ENCODE data around the gene NHSL2.
"Not testable (repeated sequence)": the region's sequence is repeated elsewhere in the genome, so short reads cannot be mapped to it uniquely, and the experiment has no call there.

Gene NHSL2

GRCh38 chrX:71910643-71910985 lies at the start of gene NHSL2:
Gene NHSL2 (plus strand): TSS chrX:71910845.
- DNase-seq (ENCODE audit: low spot score): no peak

GRCh38 chrX:71867680-71868079 lies 43.0 kb upstream of the NHSL2 start:
- no peak for DNase-seq (ENCODE audit: low spot score)

DNA sequence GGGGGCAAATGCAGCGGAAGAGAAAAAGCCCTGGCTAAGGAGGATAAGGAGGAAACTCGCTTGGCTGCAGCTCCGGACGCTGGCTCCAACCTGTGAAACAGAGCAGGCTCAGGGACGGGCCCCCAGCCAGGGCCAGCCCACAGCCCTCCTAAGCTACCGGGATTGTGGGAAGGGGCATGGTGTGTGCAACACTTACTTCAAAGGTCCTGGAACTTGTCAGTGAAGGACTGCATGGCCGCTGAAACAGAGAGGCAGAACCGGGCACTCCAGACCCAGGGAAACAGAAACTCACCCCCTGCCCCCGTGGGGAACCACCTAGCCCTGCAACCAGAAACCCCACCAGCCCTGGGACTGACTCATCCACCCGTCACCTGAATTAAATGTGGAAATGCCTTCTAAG lies 41.1 kb upstream of the NHSL2 start:
- DNase-seq (ENCODE audit: low spot score): not testable (repeated sequence)

GRCh38 chrX:71870208-71871098 lies 40.2 kb upstream of the NHSL2 start:
- DNase-seq (ENCODE audit: low spot score): no peak

DNA sequence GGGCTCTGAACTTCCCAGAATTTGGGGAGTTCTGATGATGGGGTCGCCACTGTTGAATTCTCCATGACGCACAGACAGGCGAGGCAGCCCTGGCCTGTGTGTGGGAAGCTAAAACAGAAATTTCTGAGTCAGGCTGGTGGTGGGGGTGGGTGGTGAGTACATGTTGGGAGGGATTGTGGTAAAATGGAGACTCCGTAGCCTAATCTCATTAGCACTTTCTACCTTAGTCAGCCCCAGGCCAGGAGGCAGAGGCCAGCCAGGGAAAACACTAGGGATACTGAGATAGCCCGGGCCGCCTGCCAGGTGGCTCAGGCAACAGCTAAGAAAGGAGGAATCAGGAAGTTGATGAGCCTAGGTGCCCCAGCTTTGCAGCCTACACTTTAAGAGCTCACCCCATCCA lies 39.3 kb upstream of the NHSL2 start:
- no peak for DNase-seq (ENCODE audit: low spot score)

DNA sequence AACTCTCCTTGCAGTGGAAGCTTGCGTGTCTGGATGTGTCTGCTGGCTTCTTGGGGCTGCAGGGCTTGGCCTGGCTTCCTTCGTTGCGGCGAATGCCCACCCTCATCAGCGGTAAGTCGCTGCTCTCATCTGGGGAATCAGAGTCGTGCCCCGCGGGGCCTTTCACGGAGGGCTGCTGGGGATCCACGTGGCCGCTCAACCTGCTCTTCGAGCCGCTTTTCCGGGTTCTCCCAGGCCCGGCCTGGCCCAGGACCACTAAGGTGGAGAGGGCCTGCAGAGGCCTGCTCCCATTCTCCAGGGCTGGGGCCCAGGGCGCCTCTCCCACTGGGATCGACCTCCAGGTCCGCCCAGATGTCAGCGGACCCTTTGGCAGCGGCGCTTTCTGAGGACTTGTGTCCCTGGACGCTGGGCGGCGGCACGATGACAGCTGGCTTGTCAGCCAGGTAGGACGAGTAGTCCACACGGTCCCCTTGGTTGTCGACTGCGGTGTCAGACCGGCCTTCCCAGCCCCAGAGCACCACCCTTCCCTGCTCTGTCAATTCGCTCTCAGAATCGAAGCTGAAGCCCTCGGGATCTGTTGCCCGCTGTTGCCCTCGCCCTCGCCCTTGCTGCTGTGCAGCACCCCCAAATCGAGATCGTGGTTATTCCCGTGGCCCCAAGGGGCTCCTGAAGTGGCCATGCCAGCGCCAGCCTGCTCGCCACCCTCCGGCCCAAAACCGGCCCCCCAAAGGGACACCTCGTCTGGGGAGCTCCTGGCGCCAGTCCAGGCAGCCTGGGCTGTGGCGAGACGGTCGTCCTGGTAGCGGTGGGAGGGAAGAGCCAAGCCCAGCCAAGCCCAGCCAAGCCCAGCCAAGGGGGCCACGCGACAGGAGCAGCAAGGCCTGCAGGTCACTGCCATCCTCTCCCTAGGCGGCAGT lies 37.8 kb upstream of the NHSL2 start:
- DNase-seq (ENCODE audit: low spot score): no peak

DNA sequence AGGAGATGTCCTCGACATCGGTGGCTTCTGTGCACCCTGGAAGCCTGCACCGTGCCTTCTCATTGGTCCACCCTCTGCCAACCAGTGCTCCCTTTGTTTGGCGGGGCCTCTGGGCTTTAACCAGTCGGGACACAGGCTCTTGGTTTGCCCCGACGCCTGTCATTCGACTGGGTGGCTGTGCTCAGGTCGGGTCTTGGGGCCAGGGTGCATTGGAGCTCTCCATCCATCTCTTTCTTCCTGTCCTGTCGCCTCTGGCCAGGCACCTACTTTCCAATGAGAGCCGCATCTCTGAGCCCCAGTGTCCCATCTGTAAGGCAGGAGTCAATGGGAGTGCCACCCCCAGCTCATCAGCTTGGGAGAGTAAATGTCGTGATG lies 37.2 kb upstream of the NHSL2 start:
- no peak for DNase-seq (ENCODE audit: low spot score)

DNA sequence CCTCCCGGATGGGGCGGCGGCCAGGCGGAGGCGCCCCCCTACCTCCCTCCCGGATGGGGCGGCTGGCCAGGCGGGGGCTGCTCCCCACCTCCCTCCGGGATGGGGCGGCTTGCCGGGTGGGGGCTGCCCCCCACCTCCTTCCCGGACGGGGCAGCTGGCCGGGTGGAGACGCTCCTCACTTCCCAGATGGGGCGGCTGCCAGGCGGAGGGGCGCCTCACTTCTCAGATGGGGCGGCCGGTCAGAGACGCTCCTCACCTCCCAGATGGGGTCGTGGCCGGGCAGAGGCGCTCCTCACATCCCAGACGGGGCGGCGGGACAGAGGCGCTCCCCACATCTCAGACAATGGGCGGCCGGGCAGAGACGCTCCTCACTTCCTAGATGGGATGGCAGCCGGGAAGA lies 33.8 kb upstream of the NHSL2 start:
- DNase-seq (ENCODE audit: low spot score): not testable (repeated sequence)

- no peak for DNase-seq (ENCODE audit: low spot score)
These were observed 25.5 kb upstream of the NHSL2 start for GRCh38 chrX:71885099-71885498.

GRCh38 chrX:71895607-71896006 lies 15.0 kb upstream of the NHSL2 start:
- DNase-seq (ENCODE audit: low spot score): no peak

DNA sequence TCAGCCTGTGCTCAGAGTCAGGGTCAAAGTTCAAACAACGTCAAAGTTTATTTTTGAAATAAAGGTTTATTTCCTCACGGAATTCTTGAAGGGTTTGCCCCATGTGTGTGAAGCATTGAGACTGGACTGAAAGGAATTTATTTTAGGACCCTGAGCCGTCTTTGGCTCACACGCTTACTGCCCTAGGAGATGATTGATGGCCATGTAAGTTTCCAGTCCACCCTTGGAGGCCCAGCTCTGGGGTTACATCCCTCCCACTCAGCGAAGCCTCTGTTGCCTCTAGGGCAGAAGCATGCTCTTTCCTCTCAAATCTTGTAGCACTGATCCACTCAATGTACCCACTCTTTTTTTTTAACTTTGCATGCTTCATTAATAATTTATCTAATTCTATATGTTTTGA lies 4.5 kb upstream of the NHSL2 start:
- no peak for DNase-seq (ENCODE audit: low spot score)

DNA sequence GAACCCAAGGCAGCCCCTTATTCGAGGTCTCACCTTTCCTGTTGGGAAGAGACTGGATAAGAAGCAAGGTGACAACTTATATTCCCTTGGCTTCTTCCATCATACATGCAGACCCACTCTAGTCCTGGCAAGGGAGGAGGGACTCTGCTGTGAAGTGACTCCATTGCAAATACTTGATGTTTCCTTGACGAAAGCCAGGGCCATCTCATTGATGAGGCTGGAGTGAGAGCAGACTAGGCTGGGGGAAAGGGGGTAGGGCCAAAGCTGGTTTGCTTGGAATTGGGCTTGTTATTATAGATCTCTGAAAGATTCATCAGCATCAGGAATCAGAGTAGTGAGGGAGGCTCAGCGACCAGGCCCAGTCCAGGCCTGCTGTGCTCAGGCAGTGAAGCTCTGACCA lies 2.3 kb upstream of the NHSL2 start:
- no peak for DNase-seq (ENCODE audit: low spot score)

- no peak for DNase-seq (ENCODE audit: low spot score)
These were observed 689 bp upstream of the NHSL2 start for GRCh38 chrX:71909956-71910355.

DNA sequence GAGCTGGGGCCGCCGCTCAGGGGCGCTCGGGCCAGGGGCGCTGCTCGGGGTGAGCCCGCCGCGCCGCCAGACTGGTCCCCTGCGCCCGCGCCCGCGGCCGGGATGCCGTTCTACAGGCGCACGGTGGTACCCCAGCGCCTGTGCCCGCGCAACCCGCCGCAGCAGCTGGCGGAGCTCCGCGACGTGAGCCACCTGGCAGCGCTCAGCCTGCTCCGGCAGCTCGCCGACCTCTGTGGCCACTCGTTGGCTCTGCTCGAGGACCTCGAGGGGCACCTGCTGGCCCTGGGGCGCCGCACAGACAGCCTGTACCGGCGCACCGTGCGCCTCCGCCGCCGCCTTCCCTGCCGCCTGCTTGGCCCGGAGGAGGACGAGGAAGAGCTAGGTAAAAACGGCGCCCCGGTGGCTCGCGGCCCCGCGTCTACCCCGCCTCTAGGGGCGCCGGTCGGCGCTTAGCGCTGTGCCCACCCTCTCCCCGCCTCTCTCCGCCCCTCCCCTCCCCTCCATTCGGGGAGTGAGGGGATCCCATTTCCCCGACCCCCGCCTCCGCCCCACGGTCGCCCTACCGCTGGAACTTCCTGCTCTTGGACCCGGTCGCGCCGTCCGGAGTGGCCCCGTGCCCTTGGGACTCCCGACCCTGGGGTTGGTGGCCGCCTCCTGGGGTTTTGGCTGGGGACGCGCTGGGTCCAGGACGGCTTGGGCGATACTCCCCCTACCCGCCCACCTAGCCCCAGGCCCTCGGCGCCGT lies 513 bp downstream of the NHSL2 start:
- DNase-seq (ENCODE audit: low spot score): no peak

DNA sequence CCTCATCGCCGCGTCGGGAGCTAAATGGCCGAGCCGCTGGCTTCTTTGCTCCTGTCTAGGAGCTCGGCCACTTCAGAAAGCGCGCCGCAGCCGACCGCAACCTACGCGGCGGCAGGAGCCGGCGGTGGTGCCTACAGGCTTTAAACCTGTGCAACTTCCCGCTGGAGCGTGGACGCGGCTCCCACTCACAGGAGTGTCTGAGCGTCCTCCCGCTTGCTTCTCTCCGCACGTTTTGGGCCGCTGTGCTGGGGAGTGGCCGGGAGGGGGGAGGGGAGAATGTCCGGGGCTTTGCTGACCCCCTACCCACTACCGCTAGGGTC lies 1.0 kb downstream of the NHSL2 start:
- DNase-seq (ENCODE audit: low spot score): no peak

- DNase-seq (ENCODE audit: low spot score): no peak
These were observed 1.5 kb downstream of the NHSL2 start for GRCh38 chrX:71912156-71912555.

GRCh38 chrX:71913156-71913950 lies 2.7 kb downstream of the NHSL2 start:
- no peak for DNase-seq (ENCODE audit: low spot score)

GRCh38 chrX:71917621-71918343 lies 7.1 kb downstream of the NHSL2 start:
- DNase-seq (ENCODE audit: low spot score): no peak

- DNase-seq (ENCODE audit: low spot score): no peak
These were observed 8.8 kb downstream of the NHSL2 start for GRCh38 chrX:71919431-71919830.

GRCh38 chrX:71919886-71920285 lies 9.2 kb downstream of the NHSL2 start:
- no peak for DNase-seq (ENCODE audit: low spot score)

DNA sequence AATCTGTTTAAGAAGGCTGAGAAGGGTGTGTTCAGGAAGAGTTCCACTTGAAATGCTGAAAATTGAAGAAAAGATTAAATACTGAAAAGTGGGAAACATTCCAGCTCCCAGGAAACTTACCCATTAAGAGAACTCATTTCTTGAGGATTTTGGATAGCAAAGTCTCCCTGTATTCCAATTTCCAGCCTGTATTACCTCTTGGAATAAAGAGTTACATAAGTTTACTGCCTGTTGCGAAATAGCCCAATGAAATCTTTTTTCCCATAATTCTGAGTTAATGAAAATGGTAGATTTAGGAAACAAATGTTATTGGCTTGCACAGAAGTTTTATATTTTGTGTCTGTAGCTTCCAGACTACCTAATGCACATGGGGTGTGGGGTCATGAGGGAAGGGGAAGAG lies 12.0 kb downstream of the NHSL2 start:
- no peak for DNase-seq (ENCODE audit: low spot score)

Measured in HuH-7.5 (cell line).